ENCODE results near the gene DDX23. TPM values are rescaled to one million over a fixed set of nuclear protein-coding genes. Genes with fewer than 3 reads are reported as not detected.

The DDX23 gene
- total RNA-seq, 4 donors from 2014 or later: 44.9 to 85.0 (median 62.0) TPM

DNA sequence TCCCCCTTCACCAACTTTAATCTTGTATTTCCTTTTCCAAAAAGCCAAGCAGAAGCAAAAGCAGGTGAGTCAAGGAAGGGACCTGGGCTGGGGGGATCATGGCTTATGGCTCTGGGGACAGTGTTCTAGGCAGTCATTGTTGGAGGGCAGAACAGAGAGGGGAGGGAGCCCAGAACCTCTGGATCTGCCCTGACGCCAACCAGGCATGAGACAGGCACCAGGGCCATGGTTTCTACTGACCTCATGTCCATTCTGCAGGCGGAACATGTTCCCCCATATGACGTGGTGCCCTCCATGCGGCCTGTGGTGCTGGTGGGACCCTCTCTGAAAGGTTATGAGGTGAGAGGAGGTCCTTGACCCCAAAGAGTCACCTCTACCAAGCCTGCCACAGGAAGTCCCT is 27.1 kb downstream of the DDX23 start:
- ATAC-seq (ENCODE audit: low FRiP score) (no peak), DNase-seq (ENCODE audit: low spot score) (no peak)
- TF ChIP-seq, protein P1, sequence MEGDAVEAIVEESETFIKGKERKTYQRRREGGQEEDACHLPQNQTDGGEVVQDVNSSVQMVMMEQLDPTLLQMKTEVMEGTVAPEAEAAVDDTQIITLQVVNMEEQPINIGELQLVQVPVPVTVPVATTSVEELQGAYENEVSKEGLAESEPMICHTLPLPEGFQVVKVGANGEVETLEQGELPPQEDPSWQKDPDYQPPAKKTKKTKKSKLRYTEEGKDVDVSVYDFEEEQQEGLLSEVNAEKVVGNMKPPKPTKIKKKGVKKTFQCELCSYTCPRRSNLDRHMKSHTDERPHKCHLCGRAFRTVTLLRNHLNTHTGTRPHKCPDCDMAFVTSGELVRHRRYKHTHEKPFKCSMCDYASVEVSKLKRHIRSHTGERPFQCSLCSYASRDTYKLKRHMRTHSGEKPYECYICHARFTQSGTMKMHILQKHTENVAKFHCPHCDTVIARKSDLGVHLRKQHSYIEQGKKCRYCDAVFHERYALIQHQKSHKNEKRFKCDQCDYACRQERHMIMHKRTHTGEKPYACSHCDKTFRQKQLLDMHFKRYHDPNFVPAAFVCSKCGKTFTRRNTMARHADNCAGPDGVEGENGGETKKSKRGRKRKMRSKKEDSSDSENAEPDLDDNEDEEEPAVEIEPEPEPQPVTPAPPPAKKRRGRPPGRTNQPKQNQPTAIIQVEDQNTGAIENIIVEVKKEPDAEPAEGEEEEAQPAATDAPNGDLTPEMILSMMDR (IDR thresholded peaks at IDR 0.05): no peak

DNA sequence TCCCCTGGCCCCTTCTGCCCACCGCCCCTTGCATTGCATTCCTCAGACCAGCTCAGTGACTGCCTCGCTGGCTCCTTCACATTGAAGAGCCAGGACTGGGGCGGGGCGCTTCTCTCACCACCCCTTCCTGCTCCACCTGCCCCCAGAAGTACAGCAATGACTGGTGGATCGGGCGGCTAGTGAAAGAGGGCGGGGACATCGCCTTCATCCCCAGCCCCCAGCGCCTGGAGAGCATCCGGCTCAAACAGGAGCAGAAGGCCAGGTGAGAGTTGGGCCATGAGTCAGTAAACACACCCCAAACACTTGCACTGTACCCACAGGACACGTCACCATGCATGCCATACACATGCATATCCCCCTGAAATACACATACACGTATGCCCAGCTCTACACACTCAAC is 27.9 kb downstream of the DDX23 start:
- TF ChIP-seq, protein P1 (IDR thresholded peaks at IDR 0.05): no peak
- ATAC-seq (ENCODE audit: low FRiP score): no peak
- DNase-seq (ENCODE audit: low spot score): no peak

DNA sequence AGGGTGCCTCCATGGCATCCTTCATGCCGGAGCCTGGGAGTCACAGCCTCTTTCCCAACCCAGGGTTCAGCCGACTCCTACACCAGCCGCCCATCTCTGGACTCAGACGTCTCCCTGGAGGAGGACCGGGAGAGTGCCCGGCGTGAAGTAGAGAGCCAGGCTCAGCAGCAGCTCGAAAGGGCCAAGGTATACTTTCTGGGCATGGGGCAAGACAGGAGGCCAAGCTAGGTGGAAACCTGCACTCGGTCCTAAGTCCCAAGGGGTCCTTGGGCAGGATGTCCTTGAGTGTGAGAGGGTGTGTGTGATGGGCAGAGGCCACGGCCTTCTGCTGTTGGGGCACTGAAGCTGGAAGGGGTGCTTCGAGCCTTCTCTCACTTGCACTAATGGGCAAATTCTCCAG is 28.7 kb downstream of the DDX23 start:
- no peak for DNase-seq (ENCODE audit: low spot score)
- no peak for ATAC-seq (ENCODE audit: low FRiP score)
- TF ChIP-seq, protein P1 (IDR thresholded peaks at IDR 0.05): no peak

DNA sequence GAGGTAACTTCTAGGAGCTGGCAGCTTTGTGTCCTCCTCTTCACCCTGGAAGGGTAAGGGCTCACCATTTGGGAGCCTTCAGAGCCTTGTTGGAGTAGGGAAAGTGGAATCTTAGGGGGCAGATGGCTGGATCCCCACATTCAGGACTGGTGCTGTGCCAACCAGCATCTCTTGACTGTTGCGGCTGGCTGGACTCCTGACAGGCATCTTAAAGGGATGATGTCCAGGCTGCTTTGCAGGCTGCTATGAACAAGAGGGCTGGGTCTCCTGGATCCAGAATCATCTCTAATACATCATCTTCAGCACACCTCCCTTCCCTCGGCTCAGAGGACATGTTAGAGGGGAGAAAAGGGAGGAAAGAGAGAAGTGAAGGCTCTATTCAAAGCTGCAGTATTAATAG is 29.3 kb downstream of the DDX23 start:
- no peak for ATAC-seq (ENCODE audit: low FRiP score)
- TF ChIP-seq, protein P1 (IDR thresholded peaks at IDR 0.05): no peak
- DNase-seq (ENCODE audit: low spot score): no peak

DNA sequence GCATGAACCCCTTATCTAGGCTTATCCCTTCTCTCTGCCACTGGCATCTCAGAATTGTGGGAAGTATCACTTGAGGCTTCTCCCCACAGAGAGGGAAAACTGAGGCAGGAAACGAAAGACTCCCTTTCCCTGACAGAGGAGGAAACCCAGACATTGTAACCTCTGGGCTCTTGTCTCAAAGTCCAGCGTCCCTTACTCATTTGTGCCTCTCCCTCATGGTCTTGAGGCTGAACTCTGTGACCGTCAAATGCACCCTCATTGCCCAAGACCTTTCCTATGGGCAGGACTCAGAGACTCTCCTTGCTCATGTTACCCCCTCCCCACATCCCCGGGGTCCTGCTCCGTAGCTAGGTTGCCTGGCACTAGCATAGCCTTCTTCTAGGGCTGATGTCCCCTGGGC is 29.8 kb downstream of the DDX23 start:
- DNase-seq (ENCODE audit: low spot score) (no peak), ATAC-seq (ENCODE audit: low FRiP score) (no peak)
- TF ChIP-seq, protein P1 (IDR thresholded peaks at IDR 0.05): no peak

DNA sequence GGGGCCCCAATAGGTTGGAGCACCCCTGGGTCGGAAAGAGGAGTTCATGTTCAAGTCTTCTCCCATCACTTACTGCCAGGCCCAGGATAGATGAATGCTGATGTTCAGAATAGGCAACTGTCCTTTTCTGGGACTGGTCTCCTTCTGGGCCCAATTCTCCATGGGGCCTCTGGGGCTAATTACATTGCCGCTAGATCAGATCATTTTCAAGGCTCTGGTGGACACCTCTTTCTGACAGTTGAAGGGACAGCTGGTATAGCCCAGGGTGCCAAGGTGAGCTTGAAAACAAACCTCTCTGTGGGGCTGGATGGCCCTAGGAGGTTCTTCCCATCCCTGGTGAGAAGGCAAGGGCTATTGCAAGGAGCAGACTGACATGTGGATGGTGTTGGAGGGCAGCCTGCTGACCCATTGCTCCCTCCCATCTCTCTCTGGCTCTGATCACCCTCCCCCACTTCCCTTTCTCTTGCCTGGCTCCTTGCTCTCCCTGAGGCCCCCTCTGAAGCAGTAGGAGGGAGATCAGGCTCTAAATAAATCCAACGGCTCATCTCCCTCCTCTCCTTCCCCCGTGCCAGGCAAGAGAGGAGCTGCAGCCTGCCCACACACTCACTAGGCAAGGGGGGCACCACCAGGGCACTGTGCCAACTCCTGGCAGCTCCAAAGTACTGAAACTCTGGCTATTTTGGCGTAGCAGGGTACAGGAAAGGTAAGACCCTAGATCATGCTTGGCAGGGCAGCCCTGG is 31.8 kb downstream of the DDX23 start:
- no peak for ATAC-seq (ENCODE audit: low FRiP score)
- no peak for DNase-seq (ENCODE audit: low spot score)
- TF ChIP-seq, protein P1 (IDR thresholded peaks at IDR 0.05): no peak

Measured in omental fat pad (tissue), 4 donors.